ENCODE results near the gene SLC29A1. TPM values are rescaled to one million over a fixed set of nuclear protein-coding genes. Genes with fewer than 3 reads are reported as not detected.
A peak's percentile ranks its signal among the peaks of the same experiment; 100 is the strongest.

SLC29A1 gene
- total and polyA plus RNA-seq, 9 of the 15 experiments (the other 6 are each of a cell fraction or from before 2014, with no cell fraction given), result 18.9 to 170 (median 57.7) TPM

DNA sequence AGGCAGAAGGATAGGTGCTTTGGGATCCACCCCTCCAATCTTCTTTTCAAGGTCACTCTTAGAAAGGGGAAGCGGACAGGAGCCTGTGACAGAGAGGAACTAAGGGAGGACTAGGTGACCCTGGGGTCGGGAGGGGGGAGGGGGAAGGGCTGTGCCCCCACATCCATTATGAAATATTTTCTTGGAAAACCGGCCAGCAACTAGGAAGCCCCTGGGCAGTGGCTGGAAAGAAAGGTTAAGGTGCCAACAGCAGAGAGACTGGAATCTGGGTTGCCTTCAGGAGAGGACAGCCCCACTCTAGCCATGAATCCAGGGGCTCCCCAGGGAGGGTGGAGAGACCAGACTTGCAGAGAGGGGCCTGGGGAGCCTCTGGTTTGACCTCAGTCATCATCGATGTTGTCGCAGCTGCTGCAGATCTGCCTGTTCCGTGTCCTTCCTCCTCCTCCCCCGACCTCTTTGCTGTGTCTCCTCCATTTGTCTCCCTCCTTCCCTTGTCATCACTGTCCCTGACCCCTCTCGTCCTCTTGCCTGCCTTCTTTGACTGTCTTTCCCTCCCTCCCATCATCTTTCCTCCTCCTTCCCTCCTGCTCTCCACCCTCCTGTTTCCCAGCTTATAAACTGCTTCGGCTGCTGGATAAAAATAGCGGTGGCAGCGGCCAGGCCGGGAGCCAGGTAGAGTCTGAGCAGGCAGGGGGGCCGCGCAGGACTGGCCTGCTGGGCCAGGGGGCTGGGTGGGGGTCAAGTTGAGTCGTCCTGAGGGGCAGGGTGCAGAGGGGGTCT is 3.2 kb downstream of the SLC29A1 start:
- DNase-seq (ENCODE audit: extremely low read depth in 1 of 4, low spot score in 3 of 4), result peak; percentile 45 to 74 (median 52)
- intact Hi-C loops (cut with micrococcal nuclease), result loop anchor here (1.0 to 10.0 kb wide), 3 partner anchors 20 to 592 kb away; partner anchors contain the start of gene MAD2L1BP
- peaks cover 57 to 73% of the 10 kb centered on the region in 2 experiments for H3K4me1 ChIP-seq (replicated peaks in 1 of 2; ENCODE audit: control insufficient read depth in 2 of 2, insufficient read depth in 2 of 2, low read length in 2 of 2)
- H3K27me3 ChIP-seq (ENCODE audit: control insufficient read depth in 2 of 2, insufficient read depth in 2 of 2, low read length in 2 of 2), result no peaks in the 10 kb centered on the region
- H3K9me1 ChIP-seq (ENCODE audit: control insufficient read depth, insufficient read depth, low read length), result peaks cover 6% of the 10 kb centered on the region
- FAIRE-seq, result peak; percentile 78
- ChIA-PET POLR2A (interaction anchor here (0.6 to 6.8 kb wide), 12 partner anchors 9 to 126 kb away, joined by 3 to 104 read pairs (median 4); partner anchors contain the start of genes HSP90AB1 and MYMX), CTCF (ENCODE audit: low intra/inter-chr PET ratio) (interaction anchor here (0.5 kb wide), 1 partner anchor 52 kb away, joined by 3 read pairs; no protein-coding TSS in a partner anchor)
- H3K27ac ChIP-seq (ENCODE audit: extremely low read depth, low read depth, low read length), result peak overlapping the region; percentile 75
- in situ Hi-C loops (cut with MboI), result no loop called here
- ATAC-seq, result 0 out of 3 replicates have a peak, but pooled peaks have one; percentile 1
- peak overlapping the region; percentile 79 for H3K4me2 ChIP-seq (ENCODE audit: insufficient read depth, low read length)
- 32% methylated on average over 14 of the region's 15 CpGs for WGBS (ENCODE audit: insufficient coverage, low coverage, missing lambda C conversion rate)
- no peaks in the 10 kb centered on the region for H3K9me3 ChIP-seq (replicated peaks; ENCODE audit: control insufficient read depth, insufficient read depth, low read depth, low read length)
- BruUV-seq (replicated peaks), result no TSS peak
- peak overlapping the region; percentile 26; the same call in 1 of the 2 replicates for H3K4me3 ChIP-seq
- no peak overlapping the region for H2AFZ ChIP-seq (ENCODE audit: low read depth, low read length)
- peaks cover 56% of the 10 kb centered on the region for H3K79me2 ChIP-seq (ENCODE audit: control insufficient read depth, insufficient read depth, low read length)
- H3K36me3 ChIP-seq (ENCODE audit: control insufficient read depth, insufficient read depth, low read length), result peaks cover 47% of the 10 kb centered on the region
- peak overlapping the region; percentile 59 to 92 for H3K9ac ChIP-seq (ENCODE audit: insufficient read depth in 1 of 2, low read depth in 2 of 2, low read length in 2 of 2)
- peaks cover 3% of the 10 kb centered on the region; the same call in 1 of the 2 replicates for H4K20me1 ChIP-seq (replicated peaks; ENCODE audit: control insufficient read depth, insufficient read depth, low read length)
- TF ChIP-seq CXXC5 (CRISPR knock-in tag; IDR thresholded peaks at IDR 0.05) (no peak), MGA (IDR thresholded peaks at IDR 0.05) (no peak), FIP1L1 (IDR thresholded peaks at IDR 0.05; ENCODE audit: low read depth, low read length, poor library complexity, severe bottlenecking) (no peak), ZNF639 (CRISPR knock-in tag; conservative IDR thresholded peaks at IDR 0.05 in 1 of 2, IDR thresholded peaks at IDR 0.05 in 1 of 2) (no peak), ZKSCAN8 (CRISPR knock-in tag; IDR thresholded peaks at IDR 0.05) (no peak), SREBF1 (IDR thresholded peaks at IDR 0.05; ENCODE audit: borderline replicate concordance, low read depth, low read length) (no peak), NFIC (IDR thresholded peaks at IDR 0.05) (0 out of 2 replicates have a peak, but pooled peaks have one; percentile 14)
